Left renal cortex interstitium (tissue), 4 donors: ENCODE data around the gene CSDE1. TPM values are rescaled to one million over a fixed set of nuclear protein-coding genes. Genes with fewer than 3 reads are reported as not detected.
A peak's percentile ranks its signal among the peaks of the same experiment; 100 is the strongest.

Experiments
- DNase-seq, 4 donors: peaks; one replicate each; pipeline ENCODE4 v3.0.0-alpha.2; 2013; ENCODE audit warnings: low read depth in 4 of 4, low spot score in 2 of 4, missing footprints in 1 of 4
- polyA plus RNA-seq, 4 donors: library from polyadenylated mRNA; unstranded; fragments of 120-200 nt; gene quantifications; one replicate each; pipeline ENCODE4 v1.2.1, GENCODE V29; 2013; ENCODE audit not compliant: insufficient read length in 4 of 4

The CSDE1 gene
- polyA plus RNA-seq, 4 donors, result 370 to 480 (median 422) TPM

- peak in 1 of 4 donors; percentile 1 for DNase-seq
These were observed 88.8 kb downstream of the CSDE1 start for GRCh38 chr1:114668784-114669561.

- no peak for DNase-seq
These were observed 89.4 kb downstream of the CSDE1 start for GRCh38 chr1:114668373-114668772.

- DNase-seq, result no peak
These were observed 90.8 kb downstream of the CSDE1 start for GRCh38 chr1:114666954-114667353.

Other genes starting within 250 kb of the CSDE1 start
- gene TRIM33, start 246.8 kb downstream of the CSDE1 start, polyA plus RNA-seq, result 10 to 100 TPM; 49.5 to 62.2 (median 54.7) TPM
- 10 to 100 TPM; 49.6 to 68.2 (median 58.5) TPM for gene BCAS2, start 176.4 kb downstream of the CSDE1 start, polyA plus RNA-seq
- 1 to 10 TPM; 3.5 to 5.1 (median 3.9) TPM for gene DENND2C, start 87.9 kb downstream of the CSDE1 start, polyA plus RNA-seq
- gene AMPD1, start 62.4 kb downstream of the CSDE1 start, polyA plus RNA-seq, result not detected
- 10 to 100 TPM; 54.6 to 73.0 (median 69.2) TPM for gene NRAS, start 41.2 kb downstream of the CSDE1 start, polyA plus RNA-seq
- gene SIKE1, start 22.7 kb upstream of the CSDE1 start, polyA plus RNA-seq, result 10 to 100 TPM; 47.9 to 62.3 (median 57.1) TPM
- under 1 TPM in 3 of 4 donors, not detected in 1; 0.10 to 0.62 (median 0.23) TPM for gene SYCP1, start 96.9 kb upstream of the CSDE1 start, polyA plus RNA-seq